BLaER1 (cell line): ENCODE measurements around the gene PRKCE.

Experiments
- H3K27ac ChIP-seq: shearing (Covaris generic); formaldehyde crosslinking; 2 replicates; pipeline ENCODE4 v1.8.1; 2022
- H3K27me3 ChIP-seq: shearing (Covaris generic); formaldehyde crosslinking; 2 replicates; pipeline ENCODE4 v1.8.1; 2022
- H3K36me3 ChIP-seq: shearing (Covaris generic); formaldehyde crosslinking; 2 replicates; pipeline ENCODE4 v1.8.1; 2022
- H3K4me1 ChIP-seq: shearing (Covaris generic); formaldehyde crosslinking; 2 replicates; pipeline ENCODE4 v1.8.1; 2022
- H3K4me2 ChIP-seq: shearing (Covaris generic); formaldehyde crosslinking; 2 replicates; pipeline ENCODE4 v1.8.1; 2022
- H3K4me3 ChIP-seq: shearing (Covaris generic); formaldehyde crosslinking; 2 replicates; pipeline ENCODE4 v1.8.1; 2022
- H3K9ac ChIP-seq: shearing (Covaris generic); formaldehyde crosslinking; 2 replicates; pipeline ENCODE4 v1.8.1; 2022
- H3K9me3 ChIP-seq: shearing (Covaris generic); formaldehyde crosslinking; 2 replicates; pipeline ENCODE4 v1.8.1; 2022
- H4K20me1 ChIP-seq: shearing (Covaris generic); formaldehyde crosslinking; 2 replicates; pipeline ENCODE4 v1.8.1; 2022
- Cebpa-rat ChIP-seq: shearing (Covaris generic); IDR thresholded peaks from 2 replicates; pipeline ENCODE4 v1.8.1; 2022

Gene PRKCE

GRCh38 chr2:45862843-45863242 is 211.4 kb downstream of the PRKCE start:
- Histone ChIP-seq H3K4me2 (peak overlapping the region; percentile 92), H3K27me3 (no peaks in the 10 kb centered on the region), H3K36me3 (peaks cover 47% of the 10 kb centered on the region), H4K20me1 (peaks cover 88% of the 10 kb centered on the region), H3K4me1 (peaks cover 76% of the 10 kb centered on the region), H3K4me3 (no peak overlapping the region), H3K27ac (peak overlapping the region; percentile 49; the same call in 1 of the 2 replicates), H3K9me3 (no peaks in the 10 kb centered on the region), H3K9ac (no peak overlapping the region)
- TF ChIP-seq Cebpa-rat: no peak

- peaks cover 87% of the 10 kb centered on the region for H4K20me1 ChIP-seq
- no peaks in the 10 kb centered on the region for H3K27me3 ChIP-seq
- H3K9me3 ChIP-seq: no peaks in the 10 kb centered on the region
- no peak for TF ChIP-seq Cebpa-rat
- H3K36me3 ChIP-seq: peaks cover 47% of the 10 kb centered on the region
- no peak overlapping the region for H3K4me2 ChIP-seq
- H3K4me3 ChIP-seq: no peak overlapping the region
- H3K9ac ChIP-seq: no peak overlapping the region
- no peak overlapping the region for H3K27ac ChIP-seq
- H3K4me1 ChIP-seq: peaks cover 78% of the 10 kb centered on the region
Measured at GRCh38 chr2:45864121-45864520, 212.6 kb downstream of the PRKCE start.

- Histone ChIP-seq H3K36me3 (peaks cover 51% of the 10 kb centered on the region), H4K20me1 (peaks cover 87% of the 10 kb centered on the region), H3K9me3 (peaks cover under 1% of the 10 kb centered on the region; the same call in 1 of the 2 replicates), H3K4me3 (no peak overlapping the region), H3K4me2 (peak overlapping the region; percentile 15), H3K9ac (no peak overlapping the region), H3K27ac (peak overlapping the region; percentile 16; the same call in 1 of the 2 replicates), H3K27me3 (no peaks in the 10 kb centered on the region), H3K4me1 (peaks cover 78% of the 10 kb centered on the region)
- TF ChIP-seq Cebpa-rat: no peak
Measured at GRCh38 chr2:45867349-45867748, 215.9 kb downstream of the PRKCE start.

- H3K4me1 ChIP-seq: peaks cover 78% of the 10 kb centered on the region
- no peak overlapping the region for H3K9ac ChIP-seq
- peak overlapping the region; percentile 16; the same call in 1 of the 2 replicates for H3K27ac ChIP-seq
- H4K20me1 ChIP-seq: peaks cover 87% of the 10 kb centered on the region
- peak overlapping the region; percentile 15 for H3K4me2 ChIP-seq
- TF ChIP-seq Cebpa-rat: no peak
- H3K9me3 ChIP-seq: peaks cover 5% of the 10 kb centered on the region
- no peak overlapping the region for H3K4me3 ChIP-seq
- no peaks in the 10 kb centered on the region for H3K27me3 ChIP-seq
- peaks cover 51% of the 10 kb centered on the region for H3K36me3 ChIP-seq
Measured at GRCh38 chr2:45867800-45868199, 216.3 kb downstream of the PRKCE start.

GRCh38 chr2:45869165-45869501 is 217.7 kb downstream of the PRKCE start:
- peak overlapping the region; percentile 74 for H3K4me2 ChIP-seq

GRCh38 chr2:45871025-45871424 is 219.6 kb downstream of the PRKCE start:
- Histone ChIP-seq H3K4me3 (0 out of 2 replicates have a peak overlapping the region, but pooled peaks have one; percentile 13), H4K20me1 (peaks cover 76% of the 10 kb centered on the region)
- no peak for TF ChIP-seq Cebpa-rat

More at GRCh38 chr2:45869165-45869501, 217.7 kb downstream of the PRKCE start:
- Histone ChIP-seq H3K9ac (no peak overlapping the region; the same call in 1 of the 2 replicates), H3K27ac (0 out of 2 replicates have a peak overlapping the region, but pooled peaks have one; percentile 31), H3K9me3 (peaks cover 18% of the 10 kb centered on the region), H3K4me3 (no peak overlapping the region), H3K4me1 (peaks cover 69% of the 10 kb centered on the region), H4K20me1 (peaks cover 87% of the 10 kb centered on the region), H3K36me3 (peaks cover 51% of the 10 kb centered on the region), H3K27me3 (no peaks in the 10 kb centered on the region)
- no peak for TF ChIP-seq Cebpa-rat

GRCh38 chr2:45871541-45871940 is 220.1 kb downstream of the PRKCE start:
- H3K27me3 ChIP-seq: no peaks in the 10 kb centered on the region
- peak overlapping the region; percentile 60 for H3K27ac ChIP-seq
- H3K4me1 ChIP-seq: peaks cover 65% of the 10 kb centered on the region
- no peak overlapping the region for H3K4me3 ChIP-seq
- peaks cover 42% of the 10 kb centered on the region for H3K9me3 ChIP-seq
- TF ChIP-seq Cebpa-rat: no peak
- peak overlapping the region; percentile 74 for H3K4me2 ChIP-seq
- peak overlapping the region; percentile 15; the same call in 1 of the 2 replicates for H3K9ac ChIP-seq
- H4K20me1 ChIP-seq: peaks cover 71% of the 10 kb centered on the region
- H3K36me3 ChIP-seq: peaks cover 54% of the 10 kb centered on the region

More at GRCh38 chr2:45871025-45871424, 219.6 kb downstream of the PRKCE start:
- Histone ChIP-seq H3K27me3 (no peaks in the 10 kb centered on the region), H3K9ac (peak overlapping the region; percentile 15), H3K9me3 (peaks cover 37% of the 10 kb centered on the region), H3K4me2 (peak overlapping the region; percentile 74), H3K36me3 (peaks cover 52% of the 10 kb centered on the region), H3K27ac (peak overlapping the region; percentile 60), H3K4me1 (peaks cover 69% of the 10 kb centered on the region)

GRCh38 chr2:45872211-45872610 is 220.7 kb downstream of the PRKCE start:
- Histone ChIP-seq H3K27me3 (no peaks in the 10 kb centered on the region), H3K4me1 (peaks cover 58% of the 10 kb centered on the region), H4K20me1 (peaks cover 65% of the 10 kb centered on the region), H3K4me3 (no peak overlapping the region), H3K27ac (peak overlapping the region; percentile 60; the same call in 1 of the 2 replicates), H3K9me3 (peaks cover 49% of the 10 kb centered on the region), H3K36me3 (peaks cover 55% of the 10 kb centered on the region), H3K9ac (no peak overlapping the region), H3K4me2 (peak overlapping the region; percentile 74; the same call in 1 of the 2 replicates)
- no peak for TF ChIP-seq Cebpa-rat

- TF ChIP-seq Cebpa-rat: no peak
- Histone ChIP-seq H4K20me1 (peaks cover 60% of the 10 kb centered on the region), H3K4me3 (no peak overlapping the region), H3K4me2 (no peak overlapping the region), H3K9me3 (peaks cover 69% of the 10 kb centered on the region), H3K27me3 (no peaks in the 10 kb centered on the region), H3K9ac (no peak overlapping the region), H3K36me3 (peaks cover 75% of the 10 kb centered on the region), H3K27ac (no peak overlapping the region), H3K4me1 (peaks cover 37% of the 10 kb centered on the region)
Measured at GRCh38 chr2:45874344-45874743, 222.9 kb downstream of the PRKCE start.

- H3K27me3 ChIP-seq: no peaks in the 10 kb centered on the region
- no peak overlapping the region for H3K9ac ChIP-seq
- peaks cover 50% of the 10 kb centered on the region for H4K20me1 ChIP-seq
- H3K4me3 ChIP-seq: no peak overlapping the region
- peaks cover 85% of the 10 kb centered on the region for H3K36me3 ChIP-seq
- H3K27ac ChIP-seq: no peak overlapping the region
- no peak overlapping the region for H3K4me2 ChIP-seq
- H3K9me3 ChIP-seq: peaks cover 73% of the 10 kb centered on the region
- H3K4me1 ChIP-seq: peaks cover 14% of the 10 kb centered on the region
- TF ChIP-seq Cebpa-rat: no peak
Measured at GRCh38 chr2:45876611-45877010, 225.1 kb downstream of the PRKCE start.
